DMS 273 (cell line): ENCODE results near the gene ZMIZ1.

Experiments
- DNase-seq: peaks from one replicate; lab custom pipeline; 2025; ENCODE audit not compliant: unreplicated experiment; lab: John Stamatoyannopoulos, UW

The ZMIZ1 gene

GRCh38 chr10:79183468-79183865 is 114.7 kb downstream of the ZMIZ1 start:
- no peak for DNase-seq

- DNase-seq = peak; percentile 20
Measured at GRCh38 chr10:79184145-79184625, 115.4 kb downstream of the ZMIZ1 start.

- DNase-seq = no peak
Measured at GRCh38 chr10:79184657-79185056, 115.9 kb downstream of the ZMIZ1 start.

- peak; percentile 26 for DNase-seq
Measured at GRCh38 chr10:79185067-79185774, 116.5 kb downstream of the ZMIZ1 start.

- DNase-seq = no peak
Measured at GRCh38 chr10:79185796-79186374, 117.1 kb downstream of the ZMIZ1 start.

- no peak for DNase-seq
Measured at GRCh38 chr10:79186486-79187120, 117.8 kb downstream of the ZMIZ1 start.

GRCh38 chr10:79187121-79187940 is 118.6 kb downstream of the ZMIZ1 start:
- no peak for DNase-seq

GRCh38 chr10:79188154-79188965 is 119.6 kb downstream of the ZMIZ1 start:
- no peak for DNase-seq

- no peak for DNase-seq
Measured at GRCh38 chr10:79189181-79189580, 120.4 kb downstream of the ZMIZ1 start.

- no peak for DNase-seq
Measured at GRCh38 chr10:79189853-79190435, 121.2 kb downstream of the ZMIZ1 start.

GRCh38 chr10:79190740-79191261 is 122.0 kb downstream of the ZMIZ1 start:
- peak; percentile 28 for DNase-seq

GRCh38 chr10:79191951-79192676 is 123.3 kb downstream of the ZMIZ1 start:
- DNase-seq = peak; percentile 31

- DNase-seq = no peak
Measured at GRCh38 chr10:79192677-79193003, 123.9 kb downstream of the ZMIZ1 start.

GRCh38 chr10:79193694-79194382 is 125.1 kb downstream of the ZMIZ1 start:
- peak; percentile 60 for DNase-seq

- DNase-seq = peak; percentile 91
Measured at GRCh38 chr10:79195091-79195923, 126.5 kb downstream of the ZMIZ1 start.

GRCh38 chr10:79196470-79197461 is 128.0 kb downstream of the ZMIZ1 start:
- peak; percentile 74 for DNase-seq

- no peak for DNase-seq
Measured at GRCh38 chr10:79197558-79197957, 128.8 kb downstream of the ZMIZ1 start.
